ENCODE results near the gene PTAFR.

DNA sequence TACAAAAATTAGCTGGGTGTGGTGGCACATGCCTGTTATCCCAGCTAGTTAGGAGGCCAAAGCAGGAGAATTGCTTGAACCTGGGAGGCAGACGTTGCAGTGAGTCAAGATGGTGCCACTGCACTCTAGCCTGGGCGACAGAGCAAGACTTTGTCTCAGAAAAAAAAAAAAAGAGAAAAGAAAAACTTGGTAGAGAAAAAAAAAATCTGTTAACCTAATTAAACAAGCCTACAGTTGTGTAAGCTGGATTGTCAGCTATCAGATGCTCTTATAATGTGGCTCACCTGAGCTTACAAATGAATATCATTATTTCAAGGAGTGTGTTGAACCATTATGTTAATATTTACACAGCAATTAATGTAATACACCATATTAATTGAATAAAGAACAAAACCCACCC lies 61.6 kb downstream of the PTAFR start:
- TF ChIP-seq, protein P1, sequence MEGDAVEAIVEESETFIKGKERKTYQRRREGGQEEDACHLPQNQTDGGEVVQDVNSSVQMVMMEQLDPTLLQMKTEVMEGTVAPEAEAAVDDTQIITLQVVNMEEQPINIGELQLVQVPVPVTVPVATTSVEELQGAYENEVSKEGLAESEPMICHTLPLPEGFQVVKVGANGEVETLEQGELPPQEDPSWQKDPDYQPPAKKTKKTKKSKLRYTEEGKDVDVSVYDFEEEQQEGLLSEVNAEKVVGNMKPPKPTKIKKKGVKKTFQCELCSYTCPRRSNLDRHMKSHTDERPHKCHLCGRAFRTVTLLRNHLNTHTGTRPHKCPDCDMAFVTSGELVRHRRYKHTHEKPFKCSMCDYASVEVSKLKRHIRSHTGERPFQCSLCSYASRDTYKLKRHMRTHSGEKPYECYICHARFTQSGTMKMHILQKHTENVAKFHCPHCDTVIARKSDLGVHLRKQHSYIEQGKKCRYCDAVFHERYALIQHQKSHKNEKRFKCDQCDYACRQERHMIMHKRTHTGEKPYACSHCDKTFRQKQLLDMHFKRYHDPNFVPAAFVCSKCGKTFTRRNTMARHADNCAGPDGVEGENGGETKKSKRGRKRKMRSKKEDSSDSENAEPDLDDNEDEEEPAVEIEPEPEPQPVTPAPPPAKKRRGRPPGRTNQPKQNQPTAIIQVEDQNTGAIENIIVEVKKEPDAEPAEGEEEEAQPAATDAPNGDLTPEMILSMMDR (IDR thresholded peaks at IDR 0.05): no peak
- no peak for TF ChIP-seq POLR2A (IDR thresholded peaks at IDR 0.05)
